CD4-positive, alpha-beta T cell treated with Interleukin-2 at 100 ng/mL for 4 hours (primary cell): ENCODE measurements around the gene IDH1.
A peak's percentile ranks its signal among the peaks of the same experiment; 100 is the strongest.
"Not testable (repeated sequence)": the region's sequence is repeated elsewhere in the genome, so short reads cannot be mapped to it uniquely, and the experiment has no call there.

Source experiments
- DNase-seq: peaks from one replicate; pipeline ENCODE4 v3.0.0-alpha.2; 2020; ENCODE audit warnings: low spot score

The IDH1 gene

GRCh38 chr2:208256849-208257813 is 2.3 kb upstream of the IDH1 start:
- not testable (repeated sequence) for DNase-seq

GRCh38 chr2:208256192-208256782 is 1.4 kb upstream of the IDH1 start:
- no peak for DNase-seq

- no peak for DNase-seq
Measured at GRCh38 chr2:208255557-208256106, 761 bp upstream of the IDH1 start.

GRCh38 chr2:208254118-208254870 is 577 bp downstream of the IDH1 start:
- DNase-seq: peak; percentile 82

GRCh38 chr2:208253600-208254117 is 1.2 kb downstream of the IDH1 start:
- DNase-seq: no peak

- no peak for DNase-seq
Measured at GRCh38 chr2:208252716-208253492, 2.0 kb downstream of the IDH1 start.

- no peak for DNase-seq
Measured at GRCh38 chr2:208251098-208251497, 3.8 kb downstream of the IDH1 start.

GRCh38 chr2:208250388-208250787 is 4.5 kb downstream of the IDH1 start:
- DNase-seq: no peak

- no peak for DNase-seq
Measured at GRCh38 chr2:208249296-208249695, 5.6 kb downstream of the IDH1 start.

GRCh38 chr2:208248601-208249000 is 6.3 kb downstream of the IDH1 start:
- DNase-seq: no peak

GRCh38 chr2:208245746-208246145 is 9.1 kb downstream of the IDH1 start:
- DNase-seq: no peak

- DNase-seq: no peak
Measured at GRCh38 chr2:208244422-208244821, 10.4 kb downstream of the IDH1 start.

GRCh38 chr2:208240619-208241209 is 14.2 kb downstream of the IDH1 start:
- DNase-seq: no peak

- DNase-seq: no peak
Measured at GRCh38 chr2:208239770-208240493, 14.9 kb downstream of the IDH1 start.

GRCh38 chr2:208235860-208236259 is 19.0 kb downstream of the IDH1 start:
- no peak for DNase-seq

GRCh38 chr2:208234786-208235185 is 20.1 kb downstream of the IDH1 start:
- DNase-seq: no peak

GRCh38 chr2:208228476-208228875 is 26.4 kb downstream of the IDH1 start:
- no peak for DNase-seq

GRCh38 chr2:208227581-208228232 is 27.2 kb downstream of the IDH1 start:
- DNase-seq: no peak

- no peak for DNase-seq
Measured at GRCh38 chr2:208224802-208225201, 30.1 kb downstream of the IDH1 start.

- DNase-seq: no peak
Measured at GRCh38 chr2:208222351-208222750, 32.5 kb downstream of the IDH1 start.
